GF-D8 (cell line): Measurements from ENCODE around the gene MUC5B.
A peak's percentile ranks its signal among the peaks of the same experiment; 100 is the strongest.

ENCODE experiments used
- DNase-seq: peaks from one replicate; lab custom pipeline; 2025; lab: John Stamatoyannopoulos, UW

MUC5B gene

GRCh38 chr11:1285316-1285744 lies 62.5 kb downstream of the MUC5B start:
- no peak for DNase-seq

GRCh38 chr11:1285876-1286275 lies 63.0 kb downstream of the MUC5B start:
- no peak for DNase-seq

GRCh38 chr11:1287928-1288327 lies 65.1 kb downstream of the MUC5B start:
- DNase-seq: no peak

GRCh38 chr11:1288426-1289151 lies 65.7 kb downstream of the MUC5B start:
- no peak for DNase-seq

GRCh38 chr11:1289211-1289935 lies 66.5 kb downstream of the MUC5B start:
- no peak for DNase-seq

- DNase-seq: no peak
These were observed 67.5 kb downstream of the MUC5B start for GRCh38 chr11:1290052-1291040.

- no peak for DNase-seq
These were observed 68.6 kb downstream of the MUC5B start for GRCh38 chr11:1291295-1292017.

GRCh38 chr11:1292018-1292643 lies 69.3 kb downstream of the MUC5B start:
- no peak for DNase-seq

GRCh38 chr11:1292644-1293618 lies 70.1 kb downstream of the MUC5B start:
- DNase-seq: no peak

- no peak for DNase-seq
These were observed 70.8 kb downstream of the MUC5B start for GRCh38 chr11:1293619-1294015.

GRCh38 chr11:1295086-1295485 lies 72.2 kb downstream of the MUC5B start:
- no peak for DNase-seq

GRCh38 chr11:1295591-1295990 lies 72.7 kb downstream of the MUC5B start:
- no peak for DNase-seq

GRCh38 chr11:1296287-1296686 lies 73.4 kb downstream of the MUC5B start:
- DNase-seq: no peak

- no peak for DNase-seq
These were observed 74.2 kb downstream of the MUC5B start for GRCh38 chr11:1297011-1297575.

GRCh38 chr11:1297576-1298473 lies 75.0 kb downstream of the MUC5B start:
- DNase-seq: no peak

GRCh38 chr11:1298695-1299492 lies 76.0 kb downstream of the MUC5B start:
- peak; percentile 65 for DNase-seq

- no peak for DNase-seq
These were observed 76.8 kb downstream of the MUC5B start for GRCh38 chr11:1299621-1300020.

GRCh38 chr11:1300121-1300520 lies 77.3 kb downstream of the MUC5B start:
- no peak for DNase-seq
